Germinal center (tissue), 1 donor: ENCODE data around the gene PYGB.
"Not testable (repeated sequence)": the region's sequence is repeated elsewhere in the genome, so short reads cannot be mapped to it uniquely, and the experiment has no call there.

Experiments
- DNase-seq: peaks from one replicate; pipeline ENCODE4 v3.0.0; 2012; ENCODE audit warnings: mixed read lengths, low spot score

Gene PYGB

GRCh38 chr20:25249198-25249931 is 1.5 kb downstream of the PYGB start:
- no peak for DNase-seq

GRCh38 chr20:25250508-25250907 is 2.6 kb downstream of the PYGB start:
- DNase-seq = no peak

GRCh38 chr20:25251019-25251418 is 3.1 kb downstream of the PYGB start:
- DNase-seq = no peak

GRCh38 chr20:25251558-25251957 is 3.7 kb downstream of the PYGB start:
- DNase-seq = no peak

- no peak for DNase-seq
Observed at GRCh38 chr20:25252230-25252651, 4.4 kb downstream of the PYGB start.

GRCh38 chr20:25252686-25253421 is 5.0 kb downstream of the PYGB start:
- no peak for DNase-seq

GRCh38 chr20:25253606-25254275 is 5.9 kb downstream of the PYGB start:
- no peak for DNase-seq

- DNase-seq = no peak
Observed at GRCh38 chr20:25254571-25254970, 6.7 kb downstream of the PYGB start.

- no peak for DNase-seq
Observed at GRCh38 chr20:25254986-25255680, 7.2 kb downstream of the PYGB start.

GRCh38 chr20:25256226-25256859 is 8.5 kb downstream of the PYGB start:
- no peak for DNase-seq

- no peak for DNase-seq
Observed at GRCh38 chr20:25257130-25257529, 9.2 kb downstream of the PYGB start.

- no peak for DNase-seq
Observed at GRCh38 chr20:25257756-25258475, 10.0 kb downstream of the PYGB start.

- no peak for DNase-seq
Observed at GRCh38 chr20:25258476-25258805, 10.6 kb downstream of the PYGB start.

- DNase-seq = no peak
Observed at GRCh38 chr20:25258828-25259227, 10.9 kb downstream of the PYGB start.

GRCh38 chr20:25259358-25259757 is 11.5 kb downstream of the PYGB start:
- DNase-seq = no peak

- no peak for DNase-seq
Observed at GRCh38 chr20:25259788-25260254, 11.9 kb downstream of the PYGB start.

GRCh38 chr20:25260770-25261437 is 13.0 kb downstream of the PYGB start:
- not testable (repeated sequence) for DNase-seq

- no peak for DNase-seq
Observed at GRCh38 chr20:25269057-25269832, 21.4 kb downstream of the PYGB start.

- DNase-seq = no peak
Observed at GRCh38 chr20:25269833-25270170, 21.9 kb downstream of the PYGB start.

- no peak for DNase-seq
Observed at GRCh38 chr20:25270829-25271251, 23.0 kb downstream of the PYGB start.
